ENCODE results near the gene PLA2G12A. TPM values are rescaled to one million over a fixed set of nuclear protein-coding genes. Genes with fewer than 3 reads are reported as not detected.
"Not testable (repeated sequence)": the region's sequence is repeated elsewhere in the genome, so short reads cannot be mapped to it uniquely, and the experiment has no call there.

The PLA2G12A gene
- total RNA-seq, 1 experiment from 2014 or later: 62.4 TPM

DNA sequence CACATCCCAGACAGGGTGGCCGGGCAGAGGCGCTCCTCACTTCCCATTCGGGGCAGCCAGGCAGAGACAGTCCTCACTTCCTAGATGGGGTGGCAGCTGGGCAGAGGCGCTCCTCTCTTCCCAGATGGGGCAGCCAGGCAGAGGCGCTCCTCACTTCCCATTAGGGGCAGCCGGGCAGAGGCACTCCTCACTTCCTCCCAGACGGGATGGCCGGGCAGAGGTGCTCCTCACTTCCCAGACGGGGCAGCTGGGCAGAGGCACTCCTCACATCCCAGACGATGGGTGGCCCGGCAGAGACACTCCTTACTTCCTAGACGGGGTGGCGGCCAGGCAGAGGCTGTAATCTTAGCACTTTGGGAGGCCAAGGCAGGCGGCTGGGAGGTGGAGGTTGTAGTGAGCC is 50.9 kb downstream of the PLA2G12A start:
- not testable (repeated sequence) for DNase-seq (ENCODE audit: low read depth)

DNA sequence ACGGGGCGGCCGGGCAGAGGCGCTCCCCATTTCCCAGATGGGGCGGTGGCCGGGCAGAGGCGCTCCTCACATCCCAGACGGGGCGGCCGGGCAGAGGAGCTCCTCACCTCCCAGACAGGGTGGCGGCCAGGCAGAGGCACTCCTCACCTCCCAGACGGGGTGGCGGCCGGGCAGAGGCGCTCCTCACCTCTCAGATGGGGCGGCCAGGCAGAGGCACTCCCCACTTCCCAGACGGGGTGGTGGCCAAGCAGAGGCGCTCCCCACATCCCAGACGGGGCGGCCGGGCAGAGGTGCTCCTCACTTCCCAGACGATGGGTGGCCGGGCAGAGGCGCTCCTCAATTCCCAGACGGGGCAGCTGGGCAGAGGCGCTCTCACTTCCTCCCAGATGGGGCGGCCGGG is 51.4 kb downstream of the PLA2G12A start:
- DNase-seq (ENCODE audit: low read depth): not testable (repeated sequence)

- DNase-seq (ENCODE audit: low read depth): peak; percentile 5
These were observed 53.0 kb downstream of the PLA2G12A start for GRCh38 chr4:109676886-109677285.

GRCh38 chr4:109675843-109676242 is 54.0 kb downstream of the PLA2G12A start:
- DNase-seq (ENCODE audit: low read depth): no peak

DNA sequence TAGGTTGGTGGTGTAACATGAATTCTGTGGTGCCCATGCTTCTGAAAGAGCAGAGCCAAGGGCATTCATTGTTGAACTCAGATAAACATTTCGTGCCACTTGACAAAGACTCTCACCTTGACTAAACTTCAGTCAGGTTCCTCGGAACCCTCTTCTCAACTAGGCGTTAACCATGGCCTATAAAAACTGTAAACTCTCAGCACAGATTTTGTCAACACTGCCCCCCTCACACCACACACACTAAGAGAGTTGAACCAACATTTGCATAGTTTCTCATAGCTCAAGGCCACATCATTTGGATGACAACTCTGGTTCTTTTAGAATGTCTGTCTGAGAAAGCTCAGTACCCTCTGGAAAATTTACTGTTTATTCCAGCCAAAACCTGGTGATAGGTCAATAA is 54.7 kb downstream of the PLA2G12A start:
- DNase-seq (ENCODE audit: low read depth): no peak

DNA sequence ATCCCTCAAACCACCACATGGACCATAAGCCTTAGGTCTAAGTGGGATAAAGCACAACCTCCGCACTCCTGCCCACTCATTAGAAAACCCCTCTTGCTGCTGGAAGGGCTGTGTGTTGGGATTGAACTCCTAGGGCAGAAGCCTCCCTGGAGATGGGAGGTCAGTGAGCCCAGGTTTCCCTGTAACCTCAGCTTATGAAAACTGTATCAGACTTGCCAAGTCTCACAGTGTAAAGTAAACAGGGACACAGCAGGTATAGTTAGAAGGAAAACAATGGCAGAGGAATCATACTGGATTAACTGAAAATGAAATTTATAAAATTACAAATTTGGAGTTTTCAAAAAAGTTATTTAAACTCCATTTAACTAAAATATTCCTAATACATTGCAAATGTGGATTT is 56.6 kb downstream of the PLA2G12A start:
- DNase-seq (ENCODE audit: low read depth): no peak

DNA sequence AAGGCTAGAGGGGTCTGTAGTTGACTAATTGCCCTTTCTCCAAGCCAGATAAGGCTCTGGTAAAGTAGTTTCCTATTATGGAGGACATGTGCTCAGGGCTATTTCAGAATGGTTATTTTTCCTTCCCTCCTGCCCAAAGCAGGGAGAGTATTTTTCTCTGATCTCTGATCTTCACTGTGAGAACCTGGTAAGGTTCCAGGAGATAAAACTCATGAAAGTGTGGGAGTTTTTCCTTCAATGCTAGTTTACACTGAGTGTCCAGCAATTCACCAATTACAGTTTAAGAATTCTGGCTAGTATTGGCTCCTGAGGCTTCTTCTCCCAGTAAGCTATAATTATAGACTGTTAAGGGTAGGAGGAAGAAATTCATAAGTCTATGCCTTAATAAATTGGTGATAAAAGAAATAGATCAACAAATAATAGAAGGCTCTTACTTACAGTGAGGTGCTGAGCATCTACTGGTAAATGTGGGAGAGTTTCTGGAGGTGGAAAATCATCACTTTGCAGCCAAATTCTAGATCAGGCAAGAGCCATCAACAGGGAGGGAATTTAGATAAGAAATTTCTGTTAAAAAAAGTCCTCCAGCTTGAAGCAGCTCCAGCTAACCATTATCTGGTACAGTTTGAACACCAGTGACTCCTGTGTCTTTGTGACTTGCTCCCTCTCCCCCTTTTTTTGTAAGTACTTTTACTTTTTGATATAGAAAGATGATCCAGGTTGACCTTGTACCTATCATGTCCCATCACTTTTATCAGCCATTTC is 57.5 kb downstream of the PLA2G12A start:
- DNase-seq (ENCODE audit: low read depth): no peak

GRCh38 chr4:109671350-109671749 is 58.5 kb downstream of the PLA2G12A start:
- no peak for DNase-seq (ENCODE audit: low read depth)

DNA sequence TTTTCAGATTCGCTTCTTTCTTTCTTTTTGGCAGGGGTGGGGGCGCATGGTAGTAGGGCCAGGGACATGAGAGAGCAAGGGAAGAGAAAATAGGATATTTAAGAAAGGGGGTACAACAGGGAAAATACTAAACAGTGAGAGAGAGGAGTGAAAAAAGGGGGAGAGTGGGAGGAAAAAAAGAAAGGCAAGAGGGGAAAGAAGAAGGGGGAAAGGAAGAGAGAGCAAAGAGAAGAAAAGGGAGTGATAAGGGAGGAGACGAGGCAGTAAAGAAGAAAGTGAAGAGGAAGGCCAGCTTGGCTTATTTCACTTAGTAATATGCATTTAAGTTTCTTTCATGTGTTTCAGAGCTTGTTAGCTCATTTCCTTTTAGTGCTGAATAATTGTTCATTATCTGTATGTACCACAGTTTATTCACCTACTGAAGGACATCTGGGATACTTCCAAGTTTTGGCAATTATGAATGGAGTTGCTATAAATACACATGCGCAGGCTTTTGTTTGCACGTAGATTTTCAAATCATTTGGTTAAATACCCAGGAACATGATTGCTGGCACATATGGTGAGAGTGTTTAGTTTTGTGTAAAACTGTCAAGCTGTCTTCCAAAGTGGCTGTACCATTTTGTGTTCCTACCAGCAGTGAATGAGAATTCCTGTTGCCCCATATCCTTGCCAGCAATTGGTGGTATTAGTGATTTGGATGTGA is 63.9 kb downstream of the PLA2G12A start:
- DNase-seq (ENCODE audit: low read depth): no peak

GRCh38 chr4:109662771-109663170 is 67.1 kb downstream of the PLA2G12A start:
- DNase-seq (ENCODE audit: low read depth): no peak

DNA sequence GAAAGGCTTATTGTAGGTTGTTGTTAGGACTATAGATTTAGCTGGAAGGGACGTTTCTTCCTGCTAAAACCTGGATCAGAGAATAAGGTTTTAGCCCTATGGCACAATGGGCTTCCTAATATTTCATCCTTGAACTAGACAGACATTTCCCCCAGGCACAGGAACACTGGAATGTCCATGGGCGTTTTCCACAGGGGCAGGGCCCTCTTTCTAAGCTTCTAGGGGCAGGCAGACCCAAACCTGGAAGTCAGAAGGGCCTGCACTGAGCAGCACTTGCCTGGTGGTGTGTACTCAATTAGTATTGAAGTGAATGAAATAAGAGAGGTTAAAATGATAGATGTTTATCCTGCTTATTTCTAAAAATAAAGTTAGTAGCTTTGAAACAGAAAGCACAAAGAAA is 67.8 kb downstream of the PLA2G12A start:
- DNase-seq (ENCODE audit: low read depth): no peak

Other genes with a start within 250 kb of the PLA2G12A start
- 47.5 and 51.3 TPM in 2 replicates for gene MCUB, start 169.8 kb downstream of the PLA2G12A start, total RNA-seq (2014; rRNA removed; shearing (Covaris generic))
- gene CASP6, start 26.6 kb downstream of the PLA2G12A start, total RNA-seq (2014; rRNA removed; shearing (Covaris generic)): 36.6 and 37.5 TPM in 2 replicates
- 1.1 and 1.6 TPM in 2 replicates for gene CFI, start 71.9 kb upstream of the PLA2G12A start, total RNA-seq (2014; rRNA removed; shearing (Covaris generic))
- 6.7 and 7.8 TPM in 2 replicates for gene GAR1, start 85.7 kb upstream of the PLA2G12A start, total RNA-seq (2014; rRNA removed; shearing (Covaris generic))
- gene RRH, start 97.9 kb upstream of the PLA2G12A start, total RNA-seq (2014; rRNA removed; shearing (Covaris generic)): not detected in 2 replicates
- gene LRIT3, start 118.0 kb upstream of the PLA2G12A start, total RNA-seq (2014; rRNA removed; shearing (Covaris generic)): not detected in 2 replicates
- 1.9 and 4.2 TPM in 2 replicates for gene EGF, start 182.8 kb upstream of the PLA2G12A start, total RNA-seq (2014; rRNA removed; shearing (Covaris generic))